Measurements from ENCODE around the gene OTOA.
A peak's percentile ranks its signal among the peaks of the same experiment; 100 is the strongest.

OTOA gene

DNA sequence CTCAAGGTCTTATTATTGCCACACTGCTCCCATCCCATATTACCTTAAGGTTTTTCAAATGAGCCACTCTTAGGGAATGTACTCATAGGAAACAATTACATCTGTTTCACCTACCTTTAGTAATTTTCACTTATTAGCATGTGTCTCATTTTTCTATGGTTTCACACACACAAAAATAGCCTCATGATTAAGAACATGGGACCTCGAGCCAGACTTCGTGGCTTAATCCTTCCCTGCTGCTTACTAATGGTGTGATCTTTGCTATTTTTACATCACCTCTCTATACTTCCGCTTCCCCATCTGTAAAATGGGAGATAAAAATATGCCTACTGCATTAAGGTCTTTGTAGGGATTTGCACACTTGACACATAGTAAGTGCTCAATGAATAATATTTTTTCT is 38.5 kb downstream of the OTOA start:
- TF ChIP-seq, protein P1, sequence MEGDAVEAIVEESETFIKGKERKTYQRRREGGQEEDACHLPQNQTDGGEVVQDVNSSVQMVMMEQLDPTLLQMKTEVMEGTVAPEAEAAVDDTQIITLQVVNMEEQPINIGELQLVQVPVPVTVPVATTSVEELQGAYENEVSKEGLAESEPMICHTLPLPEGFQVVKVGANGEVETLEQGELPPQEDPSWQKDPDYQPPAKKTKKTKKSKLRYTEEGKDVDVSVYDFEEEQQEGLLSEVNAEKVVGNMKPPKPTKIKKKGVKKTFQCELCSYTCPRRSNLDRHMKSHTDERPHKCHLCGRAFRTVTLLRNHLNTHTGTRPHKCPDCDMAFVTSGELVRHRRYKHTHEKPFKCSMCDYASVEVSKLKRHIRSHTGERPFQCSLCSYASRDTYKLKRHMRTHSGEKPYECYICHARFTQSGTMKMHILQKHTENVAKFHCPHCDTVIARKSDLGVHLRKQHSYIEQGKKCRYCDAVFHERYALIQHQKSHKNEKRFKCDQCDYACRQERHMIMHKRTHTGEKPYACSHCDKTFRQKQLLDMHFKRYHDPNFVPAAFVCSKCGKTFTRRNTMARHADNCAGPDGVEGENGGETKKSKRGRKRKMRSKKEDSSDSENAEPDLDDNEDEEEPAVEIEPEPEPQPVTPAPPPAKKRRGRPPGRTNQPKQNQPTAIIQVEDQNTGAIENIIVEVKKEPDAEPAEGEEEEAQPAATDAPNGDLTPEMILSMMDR (IDR thresholded peaks at IDR 0.05; ENCODE audit: insufficient read depth, low read length, missing control alignments): no peak
- ChIA-PET CTCF (interaction anchor here (1.0 to 1.6 kb wide), 2 partner anchors 9 to 45 kb away, joined by 4 to 7 read pairs; no protein-coding TSS in a partner anchor), POLR2A (no interaction called here)
- DNase-seq (ENCODE audit: low read depth, low spot score): no peak
- no peak overlapping the region for H3K4me3 ChIP-seq (ENCODE audit: low read depth, low read length)

DNA sequence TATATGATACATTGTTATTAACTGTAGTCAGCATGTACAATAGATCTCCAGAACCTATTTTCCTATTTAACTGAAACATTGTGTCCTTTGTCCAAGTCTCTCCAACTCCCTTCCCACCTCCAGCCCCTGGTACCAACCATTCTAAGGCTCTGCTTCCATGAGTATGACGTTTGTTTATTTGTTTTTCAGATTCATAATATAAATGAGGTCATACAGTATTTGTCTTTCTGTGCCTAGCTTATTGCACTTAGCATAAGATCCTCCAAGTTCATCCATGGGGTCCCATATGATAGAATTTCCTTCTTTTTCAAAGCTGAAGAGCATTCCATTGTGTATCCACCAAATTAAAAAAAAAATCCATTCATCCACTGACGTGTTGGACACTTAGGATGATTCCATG is 39.4 kb downstream of the OTOA start:
- CTCF ChIA-PET: interaction anchor here (1.6 kb wide), 1 partner anchor 46 kb away, joined by 7 read pairs; no protein-coding TSS in a partner anchor
- POLR2A ChIA-PET: no interaction called here
- no peak overlapping the region for H3K4me3 ChIP-seq (ENCODE audit: low read depth, low read length)
- TF ChIP-seq, protein P1 (IDR thresholded peaks at IDR 0.05; ENCODE audit: insufficient read depth, low read length, missing control alignments): no peak
- no peak for DNase-seq (ENCODE audit: low read depth, low spot score)

DNA sequence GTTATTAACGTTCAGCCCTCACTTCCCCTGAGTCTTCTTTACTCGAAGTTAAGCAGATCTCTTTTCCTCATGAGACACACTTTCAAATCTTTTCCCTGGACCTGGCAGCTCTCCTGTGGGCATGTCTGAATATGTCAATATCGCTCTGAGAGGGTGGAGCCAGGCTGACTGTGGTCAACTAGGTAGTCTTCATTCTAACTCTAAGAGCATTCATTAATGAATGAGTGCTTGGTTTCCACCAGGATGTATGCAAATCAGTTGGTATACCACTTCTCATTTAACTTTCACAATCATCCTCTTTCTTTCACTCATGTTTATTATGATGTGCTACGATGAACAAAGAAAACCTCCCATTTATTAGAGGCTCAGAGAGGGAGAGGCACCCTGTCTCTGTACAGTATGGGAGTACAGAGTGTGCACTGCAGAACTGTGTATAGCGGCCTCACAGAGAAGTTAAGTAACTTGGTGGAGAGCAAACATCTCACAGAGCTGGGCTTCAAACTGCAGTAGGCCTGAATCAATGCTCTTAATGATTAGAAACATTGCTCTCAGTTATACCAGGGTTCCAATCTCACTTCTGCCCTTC is 39.9 kb downstream of the OTOA start:
- CTCF ChIA-PET: interaction anchor here (1.1 to 1.3 kb wide), 2 partner anchors 46 to 58 kb away, joined by 3 to 4 read pairs; no protein-coding TSS in a partner anchor
- TF ChIP-seq, protein P1 (IDR thresholded peaks at IDR 0.05; ENCODE audit: insufficient read depth, low read length, missing control alignments): no peak
- no peak overlapping the region for H3K4me3 ChIP-seq (ENCODE audit: low read depth, low read length)
- POLR2A ChIA-PET: no interaction called here
- DNase-seq (ENCODE audit: low read depth, low spot score): no peak

DNA sequence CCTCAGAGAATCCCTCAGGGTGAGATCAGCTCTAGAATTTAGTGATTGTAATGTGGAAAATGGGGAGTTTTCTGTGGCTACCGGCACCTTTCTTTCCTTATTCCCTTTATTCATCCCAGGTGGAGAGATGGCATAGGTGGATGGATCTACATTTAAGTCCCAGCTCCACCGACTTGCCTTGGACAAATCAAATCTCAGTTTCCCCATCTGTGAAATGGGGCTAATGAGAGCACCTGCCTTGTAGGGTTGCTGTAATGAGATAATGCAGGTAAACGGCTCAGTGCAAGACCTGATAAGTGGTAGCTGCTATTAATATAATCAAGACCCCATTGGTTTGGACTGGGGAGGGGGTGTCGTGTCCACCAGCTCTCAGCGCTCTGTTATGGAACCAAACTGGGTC is 40.5 kb downstream of the OTOA start:
- DNase-seq (ENCODE audit: low read depth, low spot score): no peak
- CTCF ChIA-PET: interaction anchor here (1.1 to 1.3 kb wide), 2 partner anchors 47 to 59 kb away, joined by 3 to 4 read pairs; no protein-coding TSS in a partner anchor
- POLR2A ChIA-PET: no interaction called here
- no peak overlapping the region for H3K4me3 ChIP-seq (ENCODE audit: low read depth, low read length)
- TF ChIP-seq, protein P1 (IDR thresholded peaks at IDR 0.05; ENCODE audit: insufficient read depth, low read length, missing control alignments): no peak

DNA sequence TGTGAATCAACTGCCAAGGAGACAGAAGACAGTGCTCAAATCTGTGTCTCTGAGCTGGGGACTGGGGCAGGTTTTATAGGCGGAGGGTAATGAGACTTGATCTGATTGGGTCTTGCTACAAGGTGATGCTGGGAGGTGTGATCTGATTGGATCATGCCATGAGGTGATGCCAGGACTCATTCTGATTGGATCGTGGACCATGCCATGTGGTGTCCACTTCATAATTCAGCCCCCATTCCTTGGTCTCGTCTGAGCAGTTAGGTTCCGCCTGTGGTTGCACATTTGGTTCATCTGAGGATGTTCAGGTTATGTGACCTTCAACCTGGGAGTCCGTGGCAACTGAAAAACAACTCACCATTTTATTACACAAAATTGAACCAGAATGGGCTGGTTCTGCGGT is 41.0 kb downstream of the OTOA start:
- TF ChIP-seq, protein P1 (IDR thresholded peaks at IDR 0.05; ENCODE audit: insufficient read depth, low read length, missing control alignments): no peak
- POLR2A ChIA-PET: no interaction called here
- no peak for DNase-seq (ENCODE audit: low read depth, low spot score)
- no peak overlapping the region for H3K4me3 ChIP-seq (ENCODE audit: low read depth, low read length)
- CTCF ChIA-PET: interaction anchor here (1.1 to 1.3 kb wide), 2 partner anchors 47 to 59 kb away, joined by 3 to 4 read pairs; no protein-coding TSS in a partner anchor

DNA sequence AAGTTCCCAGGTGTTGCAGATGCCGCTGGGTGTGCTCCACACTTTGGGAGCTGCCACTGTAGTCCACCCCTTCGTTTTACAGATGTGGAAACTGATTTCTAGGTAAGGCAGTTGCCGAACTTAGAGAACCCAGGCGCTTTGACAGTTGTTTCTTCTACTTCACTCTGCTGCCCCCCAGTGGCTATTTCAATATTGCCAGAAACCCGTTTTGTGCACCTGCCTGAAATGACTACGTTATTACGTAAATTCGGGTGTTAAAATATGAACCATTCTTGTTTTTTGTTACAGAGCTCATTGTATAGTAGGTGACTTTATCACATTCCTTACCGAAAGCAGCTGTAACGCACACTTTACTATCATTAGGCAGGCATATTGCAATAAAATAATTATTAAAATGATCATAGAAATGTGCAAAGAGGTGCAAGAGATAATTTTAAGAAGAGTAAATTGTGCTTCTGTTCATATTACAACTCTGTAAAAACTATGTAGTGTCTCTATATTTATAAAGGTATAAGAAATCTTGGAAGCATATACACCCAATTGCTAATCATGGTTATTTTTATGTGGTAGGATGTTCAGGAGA is 44.9 kb downstream of the OTOA start:
- POLR2A ChIA-PET: no interaction called here
- TF ChIP-seq, protein P1 (IDR thresholded peaks at IDR 0.05; ENCODE audit: insufficient read depth, low read length, missing control alignments): peak; percentile 53
- no peak overlapping the region for H3K4me3 ChIP-seq (ENCODE audit: low read depth, low read length)
- CTCF ChIA-PET: interaction anchor here (0.7 to 5.2 kb wide), 24 partner anchors 10 to 126 kb away, joined by 3 to 91 read pairs (median 6); no protein-coding TSS in a partner anchor
- DNase-seq (ENCODE audit: low read depth, low spot score): peak; percentile 7
